NCI-H2081 treated with DMSO at 0.1 percent for 48 hours (cell line): ENCODE data around the gene PBX2.

Experiments used
- DNase-seq: peaks from one replicate; lab custom pipeline; 2025; lab: John Stamatoyannopoulos, UW

The PBX2 gene

DNA sequence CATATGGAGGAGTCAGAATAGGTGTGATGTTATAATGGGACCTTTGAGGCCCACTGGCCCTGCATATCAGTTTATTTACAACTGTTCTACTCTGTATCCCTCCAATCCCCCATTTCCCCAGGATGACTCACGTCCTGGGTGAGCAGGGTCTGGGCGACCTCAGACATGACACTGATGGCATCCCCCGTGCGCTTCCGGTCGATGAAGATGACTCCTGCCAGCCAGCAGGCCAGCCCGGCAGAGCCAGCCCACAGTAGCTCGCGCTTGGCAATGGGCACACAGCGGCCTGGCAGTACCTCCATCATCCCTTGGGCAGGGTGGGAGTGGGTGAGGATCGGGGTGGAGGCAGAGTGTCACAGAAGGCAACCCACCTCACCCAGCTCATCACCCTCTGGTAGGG lies 19.7 kb downstream of the PBX2 start:
- no peak for DNase-seq

DNA sequence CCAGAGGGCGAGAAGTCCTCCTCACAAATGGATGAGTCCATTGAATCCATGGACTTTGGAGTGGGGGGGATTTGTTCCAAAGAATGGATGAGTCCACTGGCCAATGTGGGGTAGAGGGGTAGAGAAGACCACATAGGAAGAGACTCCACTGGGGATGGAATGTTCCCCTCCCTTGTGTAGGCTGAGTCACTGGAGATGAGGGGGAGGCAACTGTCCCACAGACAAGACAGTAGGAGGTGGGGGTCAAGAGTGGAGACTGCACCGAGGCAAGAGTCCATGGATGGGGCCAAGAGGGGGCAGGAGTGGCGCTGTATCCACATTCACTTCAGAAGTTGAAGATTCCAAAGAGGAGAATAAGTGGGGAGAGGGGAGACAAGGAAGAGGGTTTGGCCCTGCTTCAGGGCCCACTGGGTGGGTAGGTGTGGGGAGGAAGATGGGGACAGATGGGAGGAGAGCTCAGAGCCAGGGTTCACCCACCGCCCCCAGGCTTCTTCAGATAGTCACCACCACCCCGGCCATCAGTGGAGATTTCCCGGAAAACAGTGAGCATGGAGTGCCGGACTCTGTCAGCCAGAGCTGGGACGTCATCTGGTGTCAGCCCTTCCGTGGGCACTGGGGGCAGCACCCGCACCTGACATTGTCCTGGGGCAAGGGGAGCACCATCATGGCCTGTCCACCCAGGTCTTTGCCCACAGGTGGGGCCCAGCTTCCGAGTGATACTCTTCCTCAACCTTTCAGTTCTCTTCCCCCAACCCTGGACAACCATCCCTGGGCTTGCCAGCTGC lies 21.0 kb downstream of the PBX2 start:
- no peak for DNase-seq

DNA sequence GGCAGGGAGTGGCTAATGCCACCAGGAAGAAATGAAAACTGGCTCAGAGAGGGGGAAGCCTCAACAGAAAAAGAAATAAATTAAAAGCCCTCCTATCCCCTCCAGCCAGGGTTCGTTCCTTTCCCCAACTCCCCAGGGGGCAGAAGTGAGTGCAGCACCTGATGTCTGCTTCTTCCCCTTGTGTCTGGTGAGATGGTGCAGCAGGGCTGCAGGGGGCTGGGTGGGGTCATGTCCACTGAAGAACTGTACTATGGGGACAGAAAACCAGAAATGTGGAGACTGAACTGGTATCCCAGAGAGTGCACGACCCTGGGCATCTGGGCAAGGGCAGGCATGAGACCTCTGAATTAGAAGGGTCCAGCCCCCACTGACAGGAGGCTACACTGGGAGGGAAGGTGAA lies 21.7 kb downstream of the PBX2 start:
- no peak for DNase-seq

DNA sequence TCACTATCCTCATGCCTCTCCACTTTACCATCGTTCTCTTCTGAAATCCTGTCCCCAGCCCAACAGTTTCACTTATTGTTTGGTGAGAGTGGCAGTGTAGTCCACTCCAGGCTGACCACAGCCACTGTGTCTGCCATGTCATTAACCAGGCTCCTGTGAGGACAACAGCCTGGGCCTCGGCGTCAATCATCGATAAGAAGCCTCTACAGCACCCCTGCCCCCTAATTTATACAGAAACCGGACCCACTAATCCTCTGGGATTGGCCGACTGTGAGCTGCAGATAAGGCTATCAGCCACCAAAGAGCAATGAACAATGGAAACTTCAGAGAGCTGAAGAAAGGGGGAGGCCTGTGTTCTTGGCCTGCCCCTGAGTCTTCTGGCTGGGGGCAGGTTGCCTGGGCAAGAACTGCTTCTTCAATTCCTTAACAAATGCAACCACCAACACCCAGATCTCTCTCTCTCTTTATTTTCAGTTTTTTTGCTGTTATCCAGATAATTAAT lies 22.2 kb downstream of the PBX2 start:
- DNase-seq, result no peak

DNA sequence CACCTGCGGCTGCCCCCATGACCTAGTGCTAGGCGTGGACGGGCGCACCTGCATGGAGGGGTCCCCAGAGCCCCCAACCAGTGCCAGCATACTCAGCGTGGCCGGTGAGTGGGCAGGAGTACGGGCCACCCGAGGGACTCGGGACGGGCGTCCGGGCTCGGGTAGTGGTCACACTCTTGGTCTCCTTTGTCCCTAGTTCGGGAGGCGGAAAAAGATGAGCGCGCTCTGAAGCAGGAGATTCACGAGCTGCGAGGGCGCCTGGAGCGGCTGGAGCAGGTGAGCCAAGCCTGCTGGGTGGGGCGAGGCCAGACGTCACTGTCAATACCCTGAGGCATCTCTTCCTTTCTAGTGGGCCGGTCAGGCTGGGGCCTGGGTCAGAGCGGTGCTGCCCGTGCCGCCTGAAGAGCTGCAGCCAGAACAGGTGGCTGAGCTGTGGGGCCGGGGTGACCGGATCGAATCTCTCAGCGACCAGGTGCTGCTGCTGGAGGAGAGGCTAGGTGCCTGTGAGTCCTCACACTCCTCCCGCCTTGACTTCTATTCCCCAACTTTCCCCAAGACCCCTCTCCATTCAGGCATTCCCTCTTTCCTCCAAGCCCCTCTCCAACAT lies 22.7 kb downstream of the PBX2 start:
- no peak for DNase-seq

DNA sequence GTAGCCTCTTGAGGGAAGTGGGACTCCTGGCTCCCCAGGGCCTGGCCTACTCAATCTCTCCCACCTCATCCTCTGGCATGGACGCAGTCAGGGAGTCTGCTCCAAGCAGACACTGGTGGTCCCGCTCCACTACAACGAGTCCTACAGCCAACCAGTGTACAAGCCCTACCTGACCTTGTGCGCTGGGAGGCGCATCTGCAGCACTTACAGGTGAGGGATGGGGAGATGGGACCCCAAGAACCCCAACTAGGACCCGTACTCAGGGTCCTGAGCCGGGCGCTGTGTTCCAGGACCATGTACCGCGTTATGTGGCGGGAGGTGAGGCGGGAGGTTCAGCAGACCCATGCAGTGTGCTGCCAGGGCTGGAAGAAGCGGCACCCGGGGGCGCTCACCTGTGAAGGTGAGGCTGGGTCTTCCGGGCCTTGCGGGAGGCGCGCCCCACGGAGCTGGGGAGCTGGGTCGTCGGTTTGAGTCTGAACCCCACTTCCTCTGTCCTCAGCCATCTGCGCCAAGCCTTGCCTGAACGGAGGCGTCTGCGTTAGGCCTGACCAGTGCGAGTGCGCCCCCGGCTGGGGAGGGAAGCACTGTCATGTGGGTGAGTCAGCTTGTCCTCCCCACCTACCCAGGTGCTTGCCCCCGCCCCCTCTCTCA lies 23.5 kb downstream of the PBX2 start:
- DNase-seq, result no peak

DNA sequence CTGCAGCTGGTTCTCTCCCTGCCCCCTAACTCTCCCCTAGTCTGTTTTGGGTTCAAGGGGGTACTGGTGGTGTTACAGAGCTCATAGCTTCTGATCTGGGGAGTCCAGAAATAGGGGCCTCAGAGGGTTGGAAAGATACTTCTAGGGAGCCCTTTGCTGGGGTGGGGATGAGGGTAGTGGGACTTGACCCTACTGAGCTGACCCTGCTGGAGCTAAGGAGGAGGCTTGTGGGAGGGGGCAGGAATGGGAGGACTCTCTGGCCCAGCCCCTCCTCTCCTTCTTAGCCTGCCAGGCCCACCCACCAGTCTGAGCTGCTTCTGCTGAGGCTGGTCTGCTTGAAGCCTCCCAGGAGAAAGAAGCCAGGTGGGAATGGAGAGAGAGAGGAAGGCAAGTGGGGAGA lies 25.7 kb downstream of the PBX2 start, which contains the start of gene EGFL8:
EGFL8 (plus strand) TSS at position 301 of the 400 bp plus-strand sequence. CDS start 1,571 bp downstream, outside the sequence.
- no peak for DNase-seq

DNA sequence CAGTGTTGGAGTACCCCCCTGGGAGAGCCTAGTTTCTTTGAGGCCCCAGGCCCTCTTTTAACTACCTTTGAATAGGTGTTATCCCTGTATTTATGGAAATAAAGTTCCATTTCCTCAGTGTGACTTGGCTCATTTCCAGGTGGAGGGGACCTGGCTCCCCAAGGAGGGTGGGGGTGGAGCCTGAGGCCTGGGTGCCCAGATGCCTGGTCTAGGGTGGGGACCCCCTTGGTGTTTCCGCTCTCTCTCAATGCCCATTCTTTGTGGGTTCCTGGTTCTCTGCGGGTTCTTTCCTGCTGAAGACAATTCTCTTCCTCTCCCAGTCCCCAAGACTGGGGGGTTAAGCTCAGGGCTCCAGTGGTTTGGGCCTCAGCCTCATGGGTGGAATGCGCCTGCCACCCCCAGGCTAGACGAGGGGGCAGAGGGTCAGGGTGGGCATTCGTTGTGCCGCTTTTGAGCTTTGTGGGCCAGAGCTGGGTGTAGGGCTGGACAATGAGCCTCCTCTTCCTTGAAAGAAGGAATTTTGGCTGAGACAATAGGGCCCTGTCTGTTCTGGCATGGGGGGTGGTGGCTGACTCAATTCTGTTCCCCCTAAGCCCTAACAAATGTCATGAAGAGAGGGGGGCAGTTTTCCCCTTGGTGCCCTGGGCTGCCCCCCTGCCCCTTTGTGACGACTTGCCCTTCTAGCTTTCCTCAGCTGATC lies 26.3 kb downstream of the PBX2 start:
- DNase-seq, result no peak

DNA sequence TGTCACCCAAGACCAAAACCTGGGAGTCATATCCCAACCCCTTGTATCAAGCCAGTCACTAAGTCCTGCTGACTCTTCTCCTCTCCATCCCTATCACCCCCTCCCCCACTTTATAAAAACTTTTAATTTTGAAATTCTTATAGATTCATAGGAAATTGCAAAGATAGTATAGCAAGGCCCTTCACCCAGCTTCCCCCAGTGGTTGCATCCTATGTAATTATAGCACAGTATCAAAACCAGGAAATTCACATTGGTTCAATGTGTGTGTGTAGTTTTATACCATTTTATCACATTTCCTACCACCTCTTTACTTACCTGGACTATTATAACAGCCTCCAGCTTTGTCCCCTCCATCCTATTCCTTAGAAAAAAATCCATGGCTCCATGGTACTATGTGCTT lies 31.9 kb downstream of the PBX2 start:
- no peak for DNase-seq

DNA sequence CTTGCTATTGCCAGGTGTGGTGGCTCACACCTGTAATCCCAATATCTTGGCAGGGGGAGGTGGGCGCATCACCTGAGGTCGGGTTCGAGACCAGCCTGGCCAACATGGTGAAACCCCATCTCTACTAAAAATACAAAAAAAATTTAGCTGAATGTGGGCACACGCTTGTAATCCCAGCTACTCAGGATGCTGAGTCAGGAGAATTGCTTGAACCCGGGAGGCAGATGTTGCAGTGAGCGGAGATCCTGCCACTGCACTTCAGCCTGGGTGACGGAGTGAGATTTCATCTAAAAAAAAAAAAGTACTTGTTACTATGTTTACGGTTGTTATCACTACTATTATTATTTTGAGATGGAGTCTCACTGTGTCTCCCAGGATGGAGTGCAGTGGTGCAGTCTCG lies 33.1 kb downstream of the PBX2 start:
- DNase-seq, result no peak

DNA sequence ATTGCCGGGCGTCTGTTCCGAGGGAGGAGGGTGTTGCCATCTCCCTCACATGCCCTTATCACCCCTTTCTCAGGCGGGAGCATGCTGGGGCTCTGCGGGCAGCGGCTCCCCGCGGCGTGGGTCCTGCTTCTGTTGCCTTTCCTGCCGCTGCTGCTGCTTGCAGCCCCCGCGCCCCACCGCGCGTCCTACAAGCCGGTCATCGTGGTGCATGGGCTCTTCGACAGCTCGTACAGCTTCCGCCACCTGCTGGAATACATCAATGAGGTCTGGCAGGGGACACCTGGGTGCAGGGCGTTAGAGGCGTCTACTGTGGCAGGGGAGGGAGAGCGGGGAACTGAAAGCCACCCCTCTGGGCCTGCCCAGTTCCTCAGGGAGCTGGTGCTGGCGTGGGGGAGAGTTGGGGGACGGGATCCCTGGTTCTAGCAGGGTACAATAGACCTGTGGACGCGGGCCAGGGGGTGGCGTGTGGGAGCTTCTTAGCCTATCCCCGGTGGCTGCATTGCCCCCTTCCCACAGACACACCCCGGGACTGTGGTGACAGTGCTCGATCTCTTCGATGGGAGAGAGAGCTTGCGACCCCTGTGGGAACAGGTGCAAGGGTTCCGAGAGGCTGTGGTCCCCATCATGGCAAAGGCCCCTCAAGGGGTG lies 35.4 kb downstream of the PBX2 start:
- DNase-seq, result no peak

DNA sequence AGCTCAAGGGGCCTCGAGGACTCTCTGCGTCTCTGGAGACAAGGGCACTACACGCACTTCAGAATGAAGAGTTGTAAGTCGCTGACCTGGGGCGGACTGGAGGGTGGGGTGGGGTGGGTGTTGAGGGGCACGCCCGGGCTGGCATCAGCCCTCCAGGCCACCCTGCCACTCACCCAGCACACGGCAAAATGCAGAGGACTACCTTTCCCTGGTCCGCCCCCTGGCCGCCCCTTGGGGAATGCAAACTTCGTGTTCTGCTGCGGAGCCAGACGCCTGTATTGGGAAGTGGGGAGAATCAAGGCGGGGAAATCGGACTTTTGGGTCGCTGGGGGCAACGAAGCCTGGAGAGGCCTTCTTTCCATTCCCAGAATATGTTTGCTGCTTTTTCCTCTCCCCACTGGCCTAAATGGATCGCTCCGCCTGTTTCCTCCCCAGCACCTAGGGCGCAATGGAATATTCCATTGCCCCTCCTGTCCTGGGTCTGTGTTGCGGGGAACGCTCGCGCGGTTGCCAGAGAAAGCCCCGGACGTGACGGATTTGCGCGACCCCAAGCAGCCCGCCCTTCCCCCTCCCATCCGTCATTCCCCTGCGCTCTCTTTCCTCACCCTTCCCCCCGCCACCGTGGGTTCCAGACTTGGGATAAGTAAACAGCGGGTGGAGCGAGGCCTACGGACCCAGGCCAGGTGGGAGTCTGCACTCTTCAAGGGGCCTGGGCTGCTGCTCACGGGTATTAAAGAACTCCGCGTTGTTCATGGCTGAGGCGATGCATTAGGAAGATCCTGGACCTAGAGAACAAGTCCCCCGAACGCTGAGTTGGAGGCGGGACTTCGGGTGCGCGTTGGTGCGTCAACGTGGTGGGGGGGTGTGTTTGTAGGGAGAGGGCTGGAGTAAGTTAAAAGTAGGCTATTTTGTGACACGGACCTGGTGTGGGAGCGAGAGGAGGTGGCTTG lies 36.2 kb downstream of the PBX2 start, which contains the start of gene PPT2:
PPT2 (plus strand) TSS at position 578 of the 950 bp plus-strand sequence. CDS start 454 bp downstream, outside the sequence.
- DNase-seq, result peak; percentile 68

DNA sequence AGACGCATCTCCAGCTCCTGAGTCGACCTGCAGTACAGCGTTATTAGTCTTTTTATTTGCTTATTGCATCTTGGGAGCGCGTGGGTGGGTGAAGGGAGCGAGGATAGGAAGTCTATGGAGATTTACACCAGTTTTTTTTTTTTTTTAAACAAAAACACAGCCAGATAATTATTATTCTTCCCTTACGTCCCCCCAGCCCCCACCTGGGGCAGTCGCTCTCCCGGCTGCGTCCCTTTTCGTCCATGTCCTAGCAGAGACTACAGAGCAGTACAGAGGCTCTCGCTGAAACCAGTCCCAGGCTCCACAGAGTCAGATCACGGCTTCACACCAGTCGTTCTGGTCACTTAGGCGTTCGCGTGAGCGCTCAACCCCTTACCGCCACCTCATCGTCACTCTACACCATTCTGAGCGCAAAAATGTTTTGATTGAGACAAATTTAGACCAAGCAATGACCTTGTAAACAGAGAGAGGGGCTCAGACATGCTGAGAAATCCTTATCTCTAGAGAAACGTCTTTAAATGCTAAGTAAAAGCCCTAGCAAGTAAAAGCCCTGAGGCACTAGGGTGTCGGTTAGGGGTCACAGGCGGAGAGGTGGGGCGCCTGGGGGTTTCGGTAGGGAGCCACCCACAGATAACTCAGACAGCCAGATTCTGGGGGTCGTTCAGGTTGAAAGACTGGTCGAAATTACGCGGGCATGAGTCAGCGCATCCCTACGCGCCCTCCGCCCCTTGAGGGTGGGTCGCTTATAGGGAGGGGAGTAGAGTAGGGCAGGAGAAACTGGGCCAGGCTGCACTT lies 37.0 kb downstream of the PBX2 start:
- DNase-seq, result no peak

DNA sequence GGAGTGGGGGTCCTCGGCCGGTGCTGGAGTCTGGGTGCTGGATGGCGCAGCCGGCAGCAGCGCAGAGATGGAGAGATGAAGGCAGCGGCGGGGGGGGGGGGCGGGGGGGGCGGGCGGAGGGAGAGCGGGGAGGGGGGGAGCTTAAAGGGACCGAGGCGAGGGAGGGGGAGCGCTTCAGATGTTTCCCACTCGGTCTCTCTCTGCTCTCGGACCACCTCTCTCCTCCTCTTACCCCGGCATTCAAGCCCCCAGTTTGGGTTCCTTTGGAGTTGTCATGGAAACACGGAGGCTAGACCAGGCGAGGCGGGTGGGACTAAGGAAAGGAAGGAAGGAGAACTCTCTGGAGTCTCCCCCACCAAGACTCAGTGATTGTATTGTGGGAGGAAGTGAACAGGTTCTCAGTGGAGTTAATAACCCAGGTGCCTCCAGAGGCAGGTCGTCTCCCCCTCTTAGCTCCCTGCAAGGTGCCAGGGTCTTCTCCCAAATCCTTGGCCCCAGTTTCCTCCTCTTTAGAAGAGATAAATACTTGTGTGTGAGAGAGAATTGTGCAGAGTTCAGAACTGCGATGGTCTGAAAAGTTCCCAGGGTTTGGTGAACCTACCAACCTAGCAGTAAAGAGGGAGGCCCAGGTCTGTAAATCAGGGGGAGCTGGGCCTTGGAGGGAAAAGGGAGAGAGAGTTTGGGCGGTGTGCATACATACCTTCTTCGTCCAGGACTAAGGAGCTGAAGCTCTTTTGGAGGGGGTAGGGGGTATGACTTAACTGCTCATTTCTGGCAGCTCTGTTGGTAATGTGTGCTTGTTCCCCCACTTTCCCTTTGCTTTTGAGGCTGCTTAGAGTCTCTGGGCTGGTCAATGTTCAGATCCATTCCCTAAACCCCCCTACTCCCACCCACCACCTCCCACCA lies 37.9 kb downstream of the PBX2 start, which contains the start of gene PRRT1:
PRRT1 (minus strand) TSS at position 77 of the 906 bp plus-strand sequence. CDS start 112 bp downstream, outside the sequence.
- DNase-seq, result no peak

DNA sequence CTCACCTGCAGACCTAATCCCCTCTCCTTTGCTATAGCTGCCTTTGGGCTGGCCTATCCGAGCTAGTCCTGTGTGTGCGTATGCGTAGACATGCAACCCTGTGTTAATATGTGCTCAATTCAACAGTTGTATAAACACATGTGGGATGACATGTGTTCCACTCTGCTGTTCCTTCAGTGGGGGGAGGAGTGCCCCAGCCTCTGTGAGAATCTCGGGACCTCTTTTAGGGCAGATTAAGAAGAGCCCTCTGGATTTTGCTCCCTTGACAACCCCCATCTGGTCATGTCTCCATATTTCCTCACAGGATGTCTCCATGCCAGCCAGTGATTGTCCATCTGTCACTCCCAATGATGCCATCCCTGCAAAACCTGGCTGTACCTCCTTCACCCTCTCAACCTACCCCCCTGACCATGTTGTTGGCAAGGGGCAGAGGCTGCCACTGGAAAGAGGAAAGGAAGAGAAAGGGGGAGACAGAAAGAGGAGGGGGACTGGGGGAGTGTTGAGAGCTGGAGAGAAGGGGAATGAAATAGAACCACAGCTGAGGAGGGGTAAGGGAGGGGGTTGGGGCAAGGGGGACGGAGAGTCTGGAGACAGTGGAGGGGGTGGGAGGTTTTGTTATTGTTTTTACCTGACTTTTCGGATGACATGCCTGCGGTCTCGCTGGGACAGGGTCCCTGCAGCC lies 38.7 kb downstream of the PBX2 start:
- DNase-seq, result no peak

DNA sequence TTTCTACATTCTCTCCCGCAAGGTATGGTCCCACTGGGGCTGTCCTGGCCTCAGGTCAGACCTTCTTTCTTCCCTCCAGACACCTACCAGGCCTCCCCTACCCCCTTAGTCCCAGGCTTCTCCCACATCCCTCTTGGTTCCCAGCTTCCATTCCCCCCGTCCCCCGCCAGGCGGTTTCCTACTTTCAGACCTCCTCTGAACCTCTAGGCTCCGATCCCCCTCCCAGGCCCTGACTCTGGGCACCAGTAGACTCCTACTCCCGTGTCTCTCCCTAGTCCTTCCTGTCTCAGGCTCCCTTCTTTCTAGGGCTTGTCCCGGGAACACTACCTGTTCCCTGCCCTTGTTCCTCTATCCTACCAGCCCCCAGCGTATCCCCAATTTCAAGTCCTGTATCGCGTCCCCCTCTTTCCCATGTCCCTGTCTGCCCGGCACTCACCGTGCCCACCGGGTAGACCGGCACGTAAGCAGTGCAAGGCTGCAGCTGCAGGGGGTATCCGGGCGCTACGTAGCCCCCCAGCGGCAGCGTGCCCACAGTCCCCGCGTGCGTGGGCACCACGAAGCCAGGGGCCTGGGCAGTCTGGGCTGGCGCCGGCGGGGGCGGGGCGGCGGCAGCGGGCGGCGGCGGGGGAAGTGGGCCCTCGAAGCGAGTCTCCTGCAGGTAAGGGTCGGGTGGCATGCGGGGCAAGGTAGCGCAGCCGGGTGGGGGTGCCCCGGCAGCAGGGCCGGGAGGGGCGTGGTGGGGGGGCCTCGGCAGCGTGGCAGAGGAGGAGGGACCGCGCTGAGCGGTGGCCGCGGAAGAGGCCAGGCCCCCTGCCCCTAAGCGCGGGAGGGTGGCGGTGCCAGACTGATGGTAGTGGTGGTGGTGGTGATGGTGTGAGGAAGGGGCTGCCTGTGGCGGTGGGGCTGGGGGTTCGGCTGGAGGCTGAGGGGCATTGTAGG lies 39.8 kb downstream of the PBX2 start:
- no peak for DNase-seq
